NCI-H146 treated with DMSO at 0.1 percent for 48 hours (cell line): ENCODE measurements around the gene OARD1.

Experiments
- DNase-seq: peaks from one replicate; lab custom pipeline; 2025; ENCODE audit not compliant: unreplicated experiment; lab: John Stamatoyannopoulos, UW

The OARD1 gene

GRCh38 chr6:41075651-41076626 lies 3.8 kb upstream of the OARD1 start:
- no peak for DNase-seq

GRCh38 chr6:41074692-41075436 lies 2.7 kb upstream of the OARD1 start:
- no peak for DNase-seq

GRCh38 chr6:41073968-41074691 lies 2.0 kb upstream of the OARD1 start:
- peak; percentile 57 for DNase-seq

DNA sequence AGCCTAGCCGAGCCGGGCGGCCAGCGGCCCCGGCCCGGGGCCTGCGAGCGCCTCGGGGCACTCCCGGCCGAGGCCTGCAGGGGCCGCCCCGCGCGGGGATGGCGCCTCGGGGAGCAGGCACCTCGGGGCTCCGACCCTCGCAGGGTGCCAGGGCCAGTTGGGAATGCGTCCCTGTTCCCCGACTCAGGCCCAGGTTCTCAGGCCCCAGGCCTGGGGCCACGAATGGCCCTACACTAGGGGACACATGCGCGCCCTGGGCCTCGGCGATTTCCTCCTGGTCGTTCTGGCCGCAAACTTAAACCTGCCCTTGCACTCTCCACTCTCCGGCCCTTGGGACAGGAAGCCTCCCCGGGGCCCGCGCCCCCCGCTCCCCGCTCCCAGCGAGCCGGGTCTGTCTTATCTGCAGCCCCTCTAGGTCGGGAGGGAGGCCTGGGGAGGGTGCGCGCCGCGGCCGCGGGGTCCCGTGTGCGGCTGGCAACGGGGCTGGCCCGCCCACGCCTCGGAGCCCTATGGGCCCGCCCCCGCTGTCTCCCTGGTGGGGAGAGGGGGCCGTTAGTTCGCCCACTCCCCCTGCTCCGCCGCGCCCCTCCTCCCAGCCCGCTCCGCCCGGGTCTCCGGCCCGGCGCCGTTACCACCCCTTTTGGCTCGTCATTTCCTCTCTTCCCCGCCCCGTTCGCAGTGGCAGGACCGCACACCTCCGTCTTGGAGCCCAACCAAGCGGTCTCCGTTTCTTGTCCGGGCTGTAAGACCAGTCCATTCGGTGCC lies 1.2 kb upstream of the OARD1 start:
- DNase-seq: peak; percentile 83

- no peak for DNase-seq
Observed at GRCh38 chr6:41072836-41073202, 663 bp upstream of the OARD1 start, which contains the start of gene NFYA. NFYA (plus strand) TSS chr6:41072974; CDS start chr6:41079090, 6,116 bp downstream.

DNA sequence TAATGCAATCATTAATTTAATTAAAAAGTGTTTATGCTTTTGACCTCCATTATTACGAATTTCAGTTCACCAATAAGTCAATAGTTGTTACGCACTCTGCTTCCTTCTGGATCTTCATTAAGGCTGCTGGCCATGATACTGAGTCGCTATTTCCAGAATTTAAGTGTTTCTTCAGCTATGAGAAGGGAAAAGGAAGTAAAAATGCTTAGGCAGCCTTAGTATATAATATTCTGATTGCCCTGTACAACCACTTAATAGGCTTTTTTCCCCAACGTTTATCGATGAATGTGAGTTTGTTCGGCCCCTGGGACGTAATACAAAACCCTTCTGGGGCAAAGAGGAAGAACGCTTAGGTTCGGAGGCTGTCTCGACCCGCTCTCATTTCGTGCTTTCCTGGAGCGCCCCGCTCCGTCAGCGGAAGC lies 644 bp downstream of the OARD1 start:
- DNase-seq: no peak

DNA sequence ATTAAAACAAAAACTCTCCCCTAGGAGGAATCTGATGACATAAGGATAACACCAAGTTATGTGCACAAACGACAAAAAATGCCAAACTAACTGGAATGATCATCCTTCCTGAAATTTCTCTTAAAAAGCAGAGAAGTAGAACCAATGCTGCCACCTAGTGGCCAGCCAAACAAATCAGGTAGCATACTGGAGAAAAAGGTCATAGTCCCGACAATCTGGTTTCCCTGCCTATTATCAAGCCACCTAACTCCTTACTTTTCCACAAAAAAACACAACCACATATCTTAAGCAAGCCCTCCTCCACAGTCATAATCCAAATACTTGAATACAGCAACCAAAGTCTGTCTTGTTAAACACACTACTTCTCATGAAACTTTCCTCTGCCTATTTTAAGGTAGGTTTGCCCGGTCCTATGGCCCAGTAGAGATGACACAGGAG lies 5.3 kb downstream of the OARD1 start:
- peak; percentile 81 for DNase-seq

- no peak for DNase-seq
Observed at GRCh38 chr6:41065550-41066026, 6.6 kb downstream of the OARD1 start.

DNA sequence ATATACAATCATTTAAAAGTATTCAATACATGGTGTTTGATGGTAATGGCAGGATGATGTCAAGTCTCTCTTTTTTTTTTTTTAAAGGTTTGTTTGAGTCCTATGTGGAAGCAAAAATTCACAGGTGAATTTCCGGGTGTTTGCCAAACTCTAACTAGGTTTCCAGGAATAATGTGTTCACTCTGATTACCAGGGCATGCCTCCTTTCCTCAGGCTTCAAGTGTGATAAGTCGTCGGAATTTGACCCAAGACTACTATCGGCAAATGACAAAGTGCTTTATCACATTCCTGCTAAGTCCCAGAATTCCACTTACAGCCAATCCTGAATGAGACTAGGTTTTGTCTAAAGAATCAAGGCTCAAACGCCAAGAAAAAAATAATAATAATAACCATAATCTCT lies 7.3 kb downstream of the OARD1 start:
- DNase-seq: no peak

DNA sequence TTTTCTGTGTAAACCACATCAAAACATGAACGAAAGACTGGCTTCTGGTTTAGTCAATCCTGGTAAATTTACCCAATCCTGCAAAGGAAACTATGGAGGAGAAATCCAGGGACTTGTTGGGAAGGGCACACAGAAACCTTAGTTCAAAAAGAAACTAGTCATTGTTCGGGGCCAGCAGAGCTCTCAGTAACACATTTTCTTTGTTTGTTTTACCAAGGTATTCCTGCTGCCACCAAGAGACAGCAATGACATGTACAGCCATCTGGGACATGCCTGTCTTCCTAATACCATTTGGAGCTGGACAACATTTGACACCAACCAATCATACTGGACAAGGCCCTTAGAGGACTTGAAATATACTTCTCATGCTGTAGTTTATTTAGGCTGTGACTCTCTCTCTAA lies 8.3 kb downstream of the OARD1 start:
- DNase-seq: no peak

DNA sequence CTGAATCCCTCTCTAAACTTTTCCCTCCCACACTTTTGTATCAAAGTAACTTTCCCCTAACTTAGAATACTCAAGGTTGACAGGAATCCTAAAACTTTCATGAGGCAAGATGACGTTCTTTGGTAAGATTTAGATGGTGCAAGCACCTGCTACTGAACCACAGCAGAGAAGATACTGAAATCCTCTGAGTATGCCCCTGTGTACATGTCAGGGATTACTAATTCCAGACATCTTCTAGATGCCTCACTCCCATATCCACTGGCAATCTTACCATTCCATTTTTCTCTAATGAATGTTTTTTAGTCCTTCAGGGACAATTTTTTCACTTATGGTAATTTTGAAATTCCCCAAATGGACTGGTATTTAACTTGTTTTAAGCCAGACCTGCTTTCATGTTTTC lies 10.1 kb downstream of the OARD1 start:
- DNase-seq: no peak

DNA sequence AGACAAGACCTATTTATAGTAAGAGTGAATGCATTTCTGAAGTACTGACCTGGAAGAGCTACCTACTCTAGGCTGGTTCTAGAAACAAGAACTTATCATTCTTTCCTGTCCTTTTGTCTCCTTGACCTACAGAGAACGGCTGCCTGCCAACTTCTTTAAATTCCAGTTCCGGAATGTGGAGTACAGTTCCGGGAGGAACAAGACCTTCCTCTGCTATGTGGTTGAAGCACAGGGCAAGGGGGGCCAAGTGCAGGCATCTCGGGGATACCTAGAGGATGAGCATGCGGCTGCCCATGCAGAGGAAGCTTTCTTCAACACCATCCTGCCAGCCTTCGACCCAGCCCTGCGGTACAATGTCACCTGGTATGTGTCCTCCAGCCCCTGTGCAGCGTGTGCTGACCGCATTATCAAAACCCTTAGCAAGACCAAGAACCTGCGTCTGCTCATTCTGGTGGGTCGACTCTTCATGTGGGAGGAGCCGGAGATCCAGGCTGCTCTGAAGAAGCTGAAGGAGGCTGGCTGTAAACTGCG lies 10.9 kb downstream of the OARD1 start:
- no peak for DNase-seq

DNA sequence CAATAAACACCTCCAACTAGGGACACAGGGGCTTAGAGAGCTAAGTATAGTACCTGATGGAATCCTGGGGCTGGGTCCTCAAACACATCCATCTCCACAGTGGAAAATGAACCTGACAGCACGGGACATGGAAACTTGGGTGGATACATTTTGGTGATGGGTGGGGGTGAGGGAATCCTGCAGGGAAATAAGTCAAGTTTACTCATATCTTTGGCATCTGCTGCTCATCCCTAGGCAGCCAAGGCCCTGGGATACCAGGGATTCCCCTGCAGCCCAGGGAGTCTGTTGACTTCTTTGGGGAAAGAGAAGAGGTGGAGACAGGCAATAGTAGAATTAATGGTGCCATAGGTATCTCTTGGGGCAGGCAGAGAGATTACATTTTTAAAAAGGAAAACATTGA lies 12.6 kb downstream of the OARD1 start:
- DNase-seq: no peak

- no peak for DNase-seq
Observed at GRCh38 chr6:41058783-41059181, 13.4 kb downstream of the OARD1 start.

DNA sequence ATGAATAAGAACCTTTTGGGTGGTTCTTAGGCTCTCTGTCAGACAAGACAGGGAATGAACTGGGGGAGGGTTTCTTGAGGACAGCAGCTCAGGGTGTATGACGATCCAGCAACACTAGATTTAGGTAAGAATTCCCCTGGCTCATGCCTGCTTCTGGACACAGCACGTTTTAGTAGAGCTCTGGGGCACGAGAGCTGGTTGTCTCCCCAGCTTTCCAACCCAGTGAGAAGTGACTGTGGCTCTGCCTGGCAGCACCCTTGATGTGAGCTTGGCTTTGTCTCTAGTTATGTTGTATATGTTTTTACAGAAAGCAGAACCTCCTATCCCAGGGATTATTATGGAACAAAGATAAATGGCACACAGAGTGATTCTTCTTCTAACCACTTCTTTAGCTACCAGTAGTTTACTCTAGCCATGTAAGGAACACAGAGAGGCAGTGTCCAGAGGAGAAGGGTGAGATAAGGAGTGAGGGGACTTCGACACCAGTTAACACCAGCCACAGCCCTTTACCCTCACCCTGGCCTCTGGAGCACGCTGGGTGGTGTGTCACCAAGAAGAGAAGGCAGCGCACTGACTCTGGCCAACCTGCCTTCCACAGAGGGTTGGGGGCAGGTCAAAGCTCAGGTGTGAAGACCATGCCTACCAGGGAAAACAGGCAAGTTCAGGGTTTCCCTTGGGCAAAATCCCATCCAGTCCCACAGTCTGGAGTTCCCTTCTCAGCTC lies 15.2 kb downstream of the OARD1 start:
- no peak for DNase-seq

DNA sequence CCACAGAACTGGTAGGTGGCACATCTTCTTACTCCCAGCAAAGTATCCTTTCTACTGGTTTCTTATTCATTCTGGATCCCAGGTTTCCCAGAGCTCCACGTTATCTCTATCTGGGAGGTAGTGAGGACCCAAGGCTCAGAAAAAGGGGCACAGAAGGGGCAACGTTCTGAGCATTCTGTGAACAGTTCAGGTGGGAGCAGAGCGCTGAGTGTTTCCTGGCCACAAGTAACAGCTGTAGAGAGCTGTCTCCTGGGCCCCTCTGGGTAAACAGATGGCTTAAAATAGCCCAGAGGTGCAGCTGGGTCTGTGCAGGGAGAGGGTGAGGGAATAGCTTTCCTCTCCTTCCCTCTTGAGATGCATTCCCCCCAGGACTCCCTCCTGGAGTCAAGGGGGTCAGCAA lies 17.0 kb downstream of the OARD1 start:
- no peak for DNase-seq

DNA sequence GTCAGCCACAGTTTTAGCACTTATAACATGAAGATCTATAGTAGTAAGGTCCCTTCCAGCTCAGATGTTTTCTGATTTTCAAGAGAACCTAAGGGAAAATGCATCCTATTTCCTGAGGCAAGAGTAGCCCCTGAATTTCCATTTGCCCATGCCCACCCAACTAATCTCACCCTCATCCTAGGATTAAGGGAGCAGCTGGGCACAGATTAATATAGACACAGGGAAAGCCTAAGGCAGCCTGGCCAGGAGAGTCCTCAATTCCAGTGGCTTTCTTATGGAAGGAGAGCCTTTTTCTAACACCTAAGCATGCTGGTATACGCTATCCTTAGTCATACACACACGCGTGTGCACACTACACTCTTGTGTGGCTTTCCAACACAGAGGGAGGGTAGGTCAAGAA lies 17.6 kb downstream of the OARD1 start:
- no peak for DNase-seq

DNA sequence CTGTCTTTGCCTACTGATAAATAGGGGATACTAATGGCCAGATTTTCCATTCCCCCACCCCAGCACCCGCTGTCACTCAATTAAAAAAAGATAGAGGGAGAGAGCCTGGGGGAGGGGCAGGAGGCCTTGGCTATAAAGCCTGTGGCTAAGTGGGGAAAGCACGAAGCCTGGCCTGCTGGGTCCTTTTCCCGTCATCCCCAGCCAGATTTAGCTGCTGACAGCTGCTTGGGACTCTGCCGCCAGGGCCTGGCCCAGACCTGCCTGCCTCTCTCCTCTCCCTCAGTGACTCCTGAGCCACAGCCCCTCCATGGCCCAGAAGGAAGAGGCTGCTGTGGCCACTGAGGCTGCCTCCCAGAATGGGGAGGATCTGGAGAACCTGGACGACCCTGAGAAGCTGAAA lies 19.1 kb downstream of the OARD1 start, which contains the start of gene APOBEC2:
Gene APOBEC2, plus strand, starts transcription at position 162 of the 400 bp plus-strand sequence. Its CDS starts 146 bp downstream, at position 308.
- no peak for DNase-seq

DNA sequence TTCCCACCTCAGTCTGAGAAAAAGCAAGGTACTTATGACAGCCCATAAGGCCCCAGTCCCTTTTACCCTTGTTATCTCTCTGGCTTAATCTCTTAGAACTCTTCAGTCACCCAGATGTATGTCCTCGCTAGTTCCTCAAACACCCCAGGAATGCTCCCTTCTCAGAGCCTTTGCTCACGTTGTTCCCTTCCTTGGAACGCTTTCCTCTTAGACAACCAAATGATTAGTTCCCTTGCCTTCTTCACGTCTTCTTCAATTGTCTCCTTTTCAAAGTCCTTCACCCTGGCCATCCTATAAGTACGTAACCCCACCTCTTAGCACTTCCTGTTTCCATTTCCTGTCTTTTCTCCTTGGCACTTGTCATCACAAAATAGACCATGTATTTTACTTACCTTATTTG lies 20.3 kb downstream of the OARD1 start:
- peak; percentile 75 for DNase-seq
